GM19240 (cell line): ENCODE measurements around the gene EFNA5.

Experiments used
- DNase-seq: peaks from one replicate; pipeline ENCODE4 v3.0.0; 2011; ENCODE audit warnings: low spot score; ENCODE audit not compliant: insufficient read length

The EFNA5 gene

GRCh38 chr5:107604146-107604910 is 66.4 kb downstream of the EFNA5 start:
- DNase-seq = no peak

GRCh38 chr5:107603349-107603748 is 67.4 kb downstream of the EFNA5 start:
- DNase-seq = no peak

- DNase-seq = no peak
Observed at GRCh38 chr5:107602896-107603295, 67.8 kb downstream of the EFNA5 start.

GRCh38 chr5:107601076-107601475 is 69.7 kb downstream of the EFNA5 start:
- no peak for DNase-seq

GRCh38 chr5:107598958-107599357 is 71.8 kb downstream of the EFNA5 start:
- DNase-seq = no peak

- no peak for DNase-seq
Observed at GRCh38 chr5:107597803-107598202, 72.9 kb downstream of the EFNA5 start.

GRCh38 chr5:107597247-107597646 is 73.5 kb downstream of the EFNA5 start:
- DNase-seq = no peak

GRCh38 chr5:107594253-107595045 is 76.3 kb downstream of the EFNA5 start:
- no peak for DNase-seq

- no peak for DNase-seq
Observed at GRCh38 chr5:107593009-107593408, 77.7 kb downstream of the EFNA5 start.

- no peak for DNase-seq
Observed at GRCh38 chr5:107592515-107592914, 78.2 kb downstream of the EFNA5 start.

- DNase-seq = no peak
Observed at GRCh38 chr5:107590686-107591085, 80.1 kb downstream of the EFNA5 start.

- no peak for DNase-seq
Observed at GRCh38 chr5:107589520-107590193, 81.1 kb downstream of the EFNA5 start.

GRCh38 chr5:107582625-107583024 is 88.1 kb downstream of the EFNA5 start:
- DNase-seq = no peak

GRCh38 chr5:107580889-107581820 is 89.6 kb downstream of the EFNA5 start:
- no peak for DNase-seq

- no peak for DNase-seq
Observed at GRCh38 chr5:107578051-107578635, 92.6 kb downstream of the EFNA5 start.

- DNase-seq = no peak
Observed at GRCh38 chr5:107577394-107577950, 93.3 kb downstream of the EFNA5 start.

GRCh38 chr5:107576736-107577393 is 93.9 kb downstream of the EFNA5 start:
- DNase-seq = no peak

- DNase-seq = no peak
Observed at GRCh38 chr5:107576155-107576554, 94.6 kb downstream of the EFNA5 start.

- DNase-seq = no peak
Observed at GRCh38 chr5:107574287-107574686, 96.5 kb downstream of the EFNA5 start.
